ENCODE data around the gene TK1. TPM values are rescaled to one million over a fixed set of nuclear protein-coding genes. Genes with fewer than 3 reads are reported as not detected.

TK1 gene
- total and polyA plus RNA-seq, 3 donors from 2014 or later, result 3.9 to 5.7 (median 4.8) TPM

GRCh38 chr17:78180508-78180907 lies 6.3 kb downstream of the TK1 start:
- Histone ChIP-seq H3K4me1 (peaks cover 25% of the 10 kb centered on the region), H3K36me3 (ENCODE audit: low read depth, missing control alignments) (no peaks in the 10 kb centered on the region), H3K4me3 (no peak overlapping the region), H3K27me3 (no peaks in the 10 kb centered on the region), H3K9me3 (no peaks in the 10 kb centered on the region), H3K27ac (peak overlapping the region; percentile 76 to 87)
- WGBS, 2 donors, result 75 to 79% methylated on average over 2 of the region's 2 CpGs
- no peak for DNase-seq
- TF ChIP-seq POLR2A (IDR thresholded peaks at IDR 0.05) (no peak), CTCF (IDR thresholded peaks at IDR 0.05) (no peak)
- intact Hi-C loops (cut with DNase I; ENCODE audit: low total_unique reads), result no loop called here

GRCh38 chr17:78180083-78180482 lies 6.8 kb downstream of the TK1 start:
- Histone ChIP-seq H3K27me3 (no peaks in the 10 kb centered on the region), H3K9me3 (no peaks in the 10 kb centered on the region), H3K27ac (peak overlapping the region; percentile 76 to 87), H3K36me3 (ENCODE audit: low read depth, missing control alignments) (no peaks in the 10 kb centered on the region), H3K4me1 (peaks cover 28% of the 10 kb centered on the region), H3K4me3 (no peak overlapping the region)
- intact Hi-C loops (cut with DNase I; ENCODE audit: low total_unique reads), result no loop called here
- DNase-seq, result no peak
- TF ChIP-seq POLR2A (IDR thresholded peaks at IDR 0.05) (no peak), CTCF (IDR thresholded peaks at IDR 0.05) (no peak)
- WGBS, 2 donors, result 62 to 66% methylated on average over 14 of the region's 14 CpGs

- WGBS, 2 donors, result 84 to 91% methylated on average over 15 to 17 of the region's 17 CpGs
- peaks cover 35% of the 10 kb centered on the region for H3K4me1 ChIP-seq
- no peak for DNase-seq
- H3K27ac ChIP-seq, result peak overlapping the region; percentile 76 to 87
- no peak for TF ChIP-seq POLR2A (IDR thresholded peaks at IDR 0.05)
- no peak for TF ChIP-seq CTCF (IDR thresholded peaks at IDR 0.05)
- H3K4me3 ChIP-seq, result no peak overlapping the region
- H3K27me3 ChIP-seq, result no peaks in the 10 kb centered on the region
- no peaks in the 10 kb centered on the region for H3K9me3 ChIP-seq
- intact Hi-C loops (cut with DNase I; ENCODE audit: low total_unique reads), result no loop called here
- no peaks in the 10 kb centered on the region for H3K36me3 ChIP-seq (ENCODE audit: low read depth, missing control alignments)
Measured at GRCh38 chr17:78179372-78179771, 7.5 kb downstream of the TK1 start.

- H3K9me3 ChIP-seq, result no peaks in the 10 kb centered on the region
- peak; percentile 77 for DNase-seq
- TF ChIP-seq POLR2A (IDR thresholded peaks at IDR 0.05) (no peak), CTCF (IDR thresholded peaks at IDR 0.05) (peak; percentile 62 to 72 (median 71))
- intact Hi-C loops (cut with DNase I; ENCODE audit: low total_unique reads), result no loop called here
- WGBS, 2 donors, result 48 to 66% methylated on average over 14 of the region's 14 CpGs
- H3K4me3 ChIP-seq, result no peak overlapping the region
- peaks cover 60% of the 10 kb centered on the region for H3K4me1 ChIP-seq
- H3K27ac ChIP-seq, result no peak overlapping the region
- no peaks in the 10 kb centered on the region for H3K27me3 ChIP-seq
- H3K36me3 ChIP-seq (ENCODE audit: low read depth, missing control alignments), result no peaks in the 10 kb centered on the region
Measured at GRCh38 chr17:78176548-78177025, 10.3 kb downstream of the TK1 start.

GRCh38 chr17:78175643-78175981 lies 11.2 kb downstream of the TK1 start:
- 64 to 88% methylated on average over 12 to 14 of the region's 14 CpGs for WGBS, 2 donors
- H3K36me3 ChIP-seq (ENCODE audit: low read depth, missing control alignments), result no peaks in the 10 kb centered on the region
- no peaks in the 10 kb centered on the region for H3K27me3 ChIP-seq
- no peaks in the 10 kb centered on the region for H3K9me3 ChIP-seq
- peaks cover 56% of the 10 kb centered on the region for H3K4me1 ChIP-seq
- H3K4me3 ChIP-seq, result no peak overlapping the region
- H3K27ac ChIP-seq, result no peak overlapping the region
- TF ChIP-seq CTCF (IDR thresholded peaks at IDR 0.05), result no peak
- TF ChIP-seq POLR2A (IDR thresholded peaks at IDR 0.05), result no peak
- no peak for DNase-seq
- intact Hi-C loops (cut with DNase I; ENCODE audit: low total_unique reads), result no loop called here
